DMS153 treated with DMSO at 0.1 percent for 48 hours (cell line): ENCODE data around the gene SPHK2.

Experiments
- DNase-seq: peaks from one replicate; lab custom pipeline; 2025; ENCODE audit not compliant: unreplicated experiment; lab: John Stamatoyannopoulos, UW

The SPHK2 gene

GRCh38 chr19:48603850-48604249 lies 15.5 kb upstream of the SPHK2 start:
- DNase-seq = no peak

- DNase-seq = no peak
Measured at GRCh38 chr19:48606463-48607358, 12.6 kb upstream of the SPHK2 start, which contains the start of gene SPACA4. SPACA4 (plus strand) TSS chr19:48606742; CDS start chr19:48606979, 237 bp downstream.

- DNase-seq = no peak
Measured at GRCh38 chr19:48607359-48607755, 11.9 kb upstream of the SPHK2 start.

- no peak for DNase-seq
Measured at GRCh38 chr19:48608798-48609263, 10.5 kb upstream of the SPHK2 start.

- DNase-seq = no peak
Measured at GRCh38 chr19:48609571-48610108, 9.7 kb upstream of the SPHK2 start.

GRCh38 chr19:48611872-48612271 lies 7.4 kb upstream of the SPHK2 start:
- no peak for DNase-seq

- no peak for DNase-seq
Measured at GRCh38 chr19:48613024-48613851, 6.1 kb upstream of the SPHK2 start.

GRCh38 chr19:48613852-48614435 lies 5.4 kb upstream of the SPHK2 start:
- DNase-seq = no peak

- peak; percentile 82 for DNase-seq
Measured at GRCh38 chr19:48614436-48615230, 4.7 kb upstream of the SPHK2 start, which contains the start of gene FAM83E. FAM83E (minus strand) TSS chr19:48615076; CDS start chr19:48613372, 1,704 bp downstream.

GRCh38 chr19:48615231-48616040 lies 3.9 kb upstream of the SPHK2 start:
- no peak for DNase-seq

- no peak for DNase-seq
Measured at GRCh38 chr19:48616041-48616436, 3.3 kb upstream of the SPHK2 start.

GRCh38 chr19:48616491-48617056 lies 2.7 kb upstream of the SPHK2 start:
- no peak for DNase-seq

- DNase-seq = no peak
Measured at GRCh38 chr19:48617146-48617937, 2.0 kb upstream of the SPHK2 start.

- DNase-seq = no peak
Measured at GRCh38 chr19:48618278-48618915, 909 bp upstream of the SPHK2 start.

- no peak for DNase-seq
Measured at GRCh38 chr19:48619692-48620585, 633 bp downstream of the SPHK2 start.

GRCh38 chr19:48623556-48624066 lies 4.3 kb downstream of the SPHK2 start:
- no peak for DNase-seq
